Activated CD4-positive, alpha-beta T cell treated with anti-CD3 and anti-CD28 coated beads, Interleukin-2, amount 50 U/mL, for 48 hours (primary cell): ENCODE results near the gene DUSP11.
"Not testable (repeated sequence)": the region's sequence is repeated elsewhere in the genome, so short reads cannot be mapped to it uniquely, and the experiment has no call there.

Experiments used
- DNase-seq, 2 experiments: peaks; one replicate each; pipeline ENCODE4 v3.0.0-alpha.2; 2020

The DUSP11 gene

DNA sequence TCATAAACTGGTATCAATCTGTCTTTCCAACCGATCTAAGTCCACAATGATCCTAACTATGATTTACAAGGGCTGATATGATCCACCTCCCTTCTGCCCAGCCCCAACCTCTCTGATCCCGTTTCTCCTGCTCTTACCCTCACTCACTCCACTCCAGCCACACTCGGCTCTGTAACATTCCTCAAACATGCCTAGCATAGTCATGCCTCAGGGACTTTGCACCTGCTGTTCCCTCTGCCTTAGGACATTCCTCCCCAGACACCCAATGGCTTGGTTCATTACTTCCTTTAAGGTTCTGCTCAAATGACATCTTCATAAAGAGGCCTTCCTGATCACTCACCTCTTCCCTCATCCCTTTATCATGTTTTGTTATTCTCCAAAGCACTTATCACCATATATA lies 9.2 kb downstream of the DUSP11 start:
- no peak for DNase-seq

GRCh38 chr2:73766994-73767393 lies 12.9 kb downstream of the DUSP11 start:
- no peak for DNase-seq

DNA sequence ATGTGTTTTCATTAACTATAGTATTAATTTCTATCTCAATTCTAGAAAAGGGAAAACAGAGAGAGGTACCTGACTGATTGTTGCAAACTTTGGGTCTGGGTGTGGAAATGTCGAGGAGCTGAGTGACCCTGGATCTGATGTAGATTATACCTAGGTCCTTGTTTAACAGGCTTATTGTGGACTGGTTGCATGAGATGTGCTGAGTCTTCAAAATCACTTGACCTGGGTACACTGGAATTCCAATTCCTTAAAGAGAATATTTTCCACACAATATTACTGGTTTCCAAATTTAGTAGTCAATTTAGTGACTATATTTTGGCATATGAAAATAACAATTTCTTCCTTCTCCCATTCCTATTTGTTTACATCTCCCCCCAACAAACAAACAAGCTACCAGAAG lies 13.6 kb downstream of the DUSP11 start:
- no peak for DNase-seq

- DNase-seq = no peak
Measured at GRCh38 chr2:73764945-73765344, 15.0 kb downstream of the DUSP11 start.

DNA sequence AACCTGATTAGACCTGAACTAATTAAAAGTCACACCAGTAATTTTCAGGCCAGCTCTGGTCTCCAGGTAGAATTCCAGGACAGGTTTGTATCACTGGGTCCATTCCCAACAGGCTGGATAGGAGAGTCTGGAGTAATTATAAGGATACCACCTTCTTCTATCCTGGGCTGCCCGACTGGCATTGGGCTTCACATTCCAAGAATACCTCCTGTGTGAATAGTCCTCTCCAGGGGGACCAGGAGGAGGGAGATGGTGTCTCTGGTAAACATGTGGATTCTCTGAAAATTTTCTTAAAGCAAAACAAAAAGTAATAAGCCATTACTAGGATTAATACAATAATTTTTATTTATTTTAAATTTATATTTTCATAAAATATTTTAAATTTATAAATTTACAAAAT lies 17.3 kb downstream of the DUSP11 start:
- no peak for DNase-seq

GRCh38 chr2:73759904-73760303 lies 20.0 kb downstream of the DUSP11 start:
- no peak for DNase-seq

DNA sequence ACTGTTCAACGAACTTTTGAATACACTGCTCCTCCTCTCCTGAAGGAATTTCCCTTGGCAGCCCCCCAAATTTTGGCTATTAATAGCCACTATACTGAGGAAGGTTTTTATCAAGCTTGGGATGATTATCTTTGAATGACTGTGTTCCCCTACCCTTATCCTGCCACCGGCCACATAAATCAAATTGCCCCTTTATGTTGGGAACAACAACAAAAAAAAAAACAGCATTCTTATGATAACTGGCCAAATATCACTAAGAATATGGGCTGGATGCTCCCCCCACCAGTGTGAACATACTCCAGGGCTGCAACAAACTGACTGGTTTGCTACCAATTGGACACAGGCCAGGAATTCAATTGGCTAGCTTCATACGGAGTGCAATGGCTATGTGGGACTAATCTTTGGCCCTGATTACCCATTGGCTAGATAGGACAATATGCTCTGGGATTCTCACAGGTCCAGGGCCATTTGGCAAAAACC lies 20.6 kb downstream of the DUSP11 start:
- DNase-seq = no peak

GRCh38 chr2:73754332-73754731 lies 25.6 kb downstream of the DUSP11 start:
- not testable (repeated sequence) for DNase-seq

- no peak for DNase-seq
Measured at GRCh38 chr2:73749314-73749713, 30.6 kb downstream of the DUSP11 start.

DNA sequence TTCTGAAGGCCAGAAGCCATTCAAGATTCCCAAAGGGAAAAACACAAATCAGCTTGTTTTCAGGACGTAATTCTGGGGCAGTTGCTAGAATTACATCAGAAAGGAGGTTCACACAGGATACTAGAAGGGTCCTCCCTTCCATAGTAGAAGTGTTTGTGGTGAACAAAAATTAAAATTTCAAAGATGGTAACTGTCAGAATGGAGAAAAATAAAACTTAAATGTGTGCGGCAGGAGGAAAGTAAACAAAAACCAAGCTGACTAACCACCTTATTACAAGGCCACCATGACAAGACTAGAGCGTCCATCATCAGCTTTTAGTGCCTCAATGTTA lies 33.1 kb downstream of the DUSP11 start:
- DNase-seq = no peak

GRCh38 chr2:73746015-73746876 lies 33.7 kb downstream of the DUSP11 start:
- DNase-seq = no peak

- no peak for DNase-seq
Measured at GRCh38 chr2:73740767-73741166, 39.1 kb downstream of the DUSP11 start.

GRCh38 chr2:73739101-73739500 lies 40.8 kb downstream of the DUSP11 start:
- no peak for DNase-seq

DNA sequence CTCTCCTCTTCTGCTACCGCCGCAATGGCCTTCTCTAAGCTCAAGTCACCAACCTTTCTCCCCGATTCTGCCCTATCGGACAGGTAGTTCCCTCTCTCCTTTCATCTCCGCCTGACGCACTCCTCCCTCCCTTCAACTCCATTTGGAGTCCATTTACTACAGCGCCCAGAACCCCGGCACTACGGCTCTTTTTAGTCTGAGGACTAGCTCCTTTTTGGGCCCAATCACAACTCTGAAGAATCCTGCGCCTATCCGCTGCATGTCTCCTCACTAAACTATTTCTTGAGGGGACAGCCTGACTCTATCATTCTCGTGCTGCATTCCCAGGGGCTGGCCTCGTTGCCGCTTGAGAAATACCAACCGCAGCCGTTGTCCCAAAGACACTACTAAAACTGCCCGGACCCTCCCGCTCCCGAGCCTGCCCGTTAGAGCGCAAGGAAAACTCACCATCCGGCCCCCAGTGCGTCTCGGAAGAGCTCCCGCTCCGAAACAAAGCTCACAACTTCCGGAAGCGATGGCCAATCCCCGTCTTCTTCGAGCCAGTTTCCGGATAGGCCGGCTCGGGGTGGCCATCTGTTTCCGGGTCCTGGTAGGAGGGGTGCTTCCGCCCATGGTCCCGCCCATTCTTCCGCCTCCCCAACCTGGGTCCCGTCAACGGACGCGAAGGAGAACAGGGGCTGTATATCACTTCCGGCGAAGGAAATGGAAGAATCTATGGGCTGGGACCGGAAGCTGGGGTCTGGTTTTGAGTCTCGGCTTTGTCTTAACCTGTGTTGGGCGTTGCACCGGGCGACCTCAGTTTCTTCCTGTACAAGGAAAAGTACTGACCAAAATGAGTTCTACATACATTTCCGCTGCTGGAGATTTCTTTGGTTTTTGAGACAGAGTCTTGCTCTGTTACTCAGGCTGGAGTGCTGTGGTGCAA lies 42.8 kb downstream of the DUSP11 start, which contains the start of gene TPRKB:
TSS of gene TPRKB (minus strand) at position 491 of the 925 bp plus-strand sequence. CDS start 2,776 bp downstream, outside the sequence.
- DNase-seq = peak; percentile 95 to 96

GRCh38 chr2:73736378-73736777 lies 43.5 kb downstream of the DUSP11 start:
- DNase-seq = no peak

- DNase-seq = no peak
Measured at GRCh38 chr2:73730810-73731209, 49.1 kb downstream of the DUSP11 start.

DNA sequence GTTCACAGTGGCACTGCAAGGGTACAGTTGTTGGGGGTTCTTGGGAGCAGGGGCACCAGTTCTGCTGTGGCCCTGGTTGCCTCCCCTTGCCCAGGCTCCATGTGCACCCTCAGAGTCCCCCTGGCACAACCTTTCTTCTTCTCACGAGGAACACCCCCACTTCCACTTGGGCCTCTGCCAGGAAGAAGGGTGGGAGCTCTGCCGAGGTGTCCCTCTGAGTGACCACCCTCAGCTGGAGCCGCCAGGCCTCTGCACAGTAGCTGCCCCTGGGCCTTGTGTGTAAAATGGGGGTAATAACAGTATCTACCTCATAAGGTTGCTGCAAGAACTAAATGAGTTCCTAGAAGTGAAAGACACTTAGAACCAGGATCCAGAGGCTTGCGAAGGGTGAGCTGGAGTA lies 51.2 kb downstream of the DUSP11 start:
- no peak for DNase-seq

- DNase-seq = no peak
Measured at GRCh38 chr2:73728043-73728442, 51.9 kb downstream of the DUSP11 start.

DNA sequence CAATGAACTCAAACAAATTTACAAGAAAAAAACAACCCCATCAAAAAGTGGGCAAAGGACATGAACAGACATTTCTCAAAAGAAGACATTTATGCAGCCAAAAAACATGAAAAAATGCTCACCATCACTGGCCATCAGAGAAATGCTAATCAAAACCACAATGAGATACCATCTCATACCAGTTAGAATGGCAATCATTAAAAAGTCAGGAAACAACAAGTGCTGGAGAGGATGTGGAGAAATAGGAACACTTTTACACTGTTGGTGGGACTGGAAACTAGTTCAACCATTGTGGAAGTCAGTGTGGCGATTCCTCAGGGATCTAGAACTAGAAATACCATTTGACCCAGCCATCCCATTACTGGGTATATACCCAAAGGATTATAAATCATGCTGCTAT lies 53.2 kb downstream of the DUSP11 start:
- not testable (repeated sequence) for DNase-seq

- no peak for DNase-seq
Measured at GRCh38 chr2:73718851-73719621, 60.9 kb downstream of the DUSP11 start.

DNA sequence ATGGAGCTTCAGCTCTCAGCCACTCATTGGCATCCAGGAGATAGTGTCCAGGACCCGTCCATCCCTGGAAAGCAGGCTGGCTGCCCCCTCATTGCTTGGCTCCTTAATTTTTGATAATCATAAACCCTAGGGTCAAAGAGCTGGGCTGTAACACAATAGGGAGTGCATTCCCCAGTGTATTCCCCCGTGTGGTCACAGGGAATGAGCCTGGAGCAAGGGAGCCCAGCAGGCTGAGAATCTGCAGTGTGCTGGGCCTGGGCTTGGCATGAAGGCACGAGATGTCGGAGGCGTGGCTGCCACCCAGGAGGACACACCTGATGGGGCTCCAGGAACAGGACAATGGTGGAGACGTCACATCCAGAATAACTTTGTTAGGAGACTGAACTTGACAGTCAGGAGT lies 61.5 kb downstream of the DUSP11 start:
- no peak for DNase-seq

DNA sequence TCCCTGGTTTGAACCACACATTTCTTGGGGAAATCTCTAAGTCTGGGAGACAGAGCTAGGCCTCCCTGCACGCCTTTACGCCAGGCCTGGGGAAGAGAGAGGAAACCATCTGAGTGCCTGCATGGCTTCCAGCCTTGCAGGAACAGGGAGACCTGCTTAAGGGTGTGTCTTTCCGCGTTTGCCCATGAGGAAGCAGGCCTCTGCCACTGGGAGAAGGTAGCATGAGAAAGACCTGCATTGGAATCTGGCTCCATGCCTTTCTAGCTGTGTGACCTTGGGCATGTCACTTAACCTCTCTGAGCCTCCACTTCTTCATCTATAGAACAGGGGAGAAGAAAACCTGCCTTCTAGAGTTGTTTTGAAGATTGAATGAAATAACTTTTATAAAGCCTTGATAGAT lies 62.2 kb downstream of the DUSP11 start:
- not testable (repeated sequence) for DNase-seq

DNA sequence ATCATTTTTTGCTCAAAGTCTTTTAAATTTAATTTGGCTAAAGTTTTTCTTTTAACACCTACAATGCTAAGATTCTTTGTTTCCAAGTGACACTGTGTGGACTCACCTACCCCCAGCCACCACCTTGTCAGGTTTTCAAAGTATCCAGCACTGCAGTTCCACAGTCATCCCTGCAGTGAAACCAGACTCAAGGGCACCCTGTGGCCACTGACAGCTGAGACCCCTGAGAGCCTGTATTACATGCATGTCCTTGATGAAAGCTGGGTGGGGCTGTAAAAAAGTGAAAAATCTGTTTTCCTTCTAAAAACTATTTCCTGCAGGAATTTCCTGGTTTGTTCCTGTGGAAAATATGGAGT lies 62.7 kb downstream of the DUSP11 start:
- no peak for DNase-seq
